Measurements from ENCODE around the gene SMYD3. TPM values are rescaled to one million over a fixed set of nuclear protein-coding genes. Genes with fewer than 3 reads are reported as not detected.

Gene SMYD3
- total RNA-seq, 1 experiment from 2014 or later = 25.5 TPM

DNA sequence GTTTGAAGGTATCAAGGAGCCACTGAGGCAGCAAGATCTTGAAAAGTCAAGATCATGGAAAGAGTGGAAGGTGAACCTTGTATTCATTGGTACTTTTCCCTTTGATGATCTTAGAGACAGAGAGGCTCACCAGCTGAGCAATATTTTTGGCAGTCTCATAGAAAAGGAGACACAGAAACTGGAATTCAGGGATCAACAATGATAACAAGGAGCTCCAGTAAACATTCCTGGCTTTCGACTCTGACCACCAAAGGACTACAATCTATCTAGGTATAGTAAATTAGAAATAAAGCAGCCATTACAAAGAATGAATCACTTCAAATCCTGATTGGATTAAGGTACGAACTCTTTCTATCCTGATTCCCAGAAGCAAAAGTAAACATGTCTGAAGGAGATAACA lies 736.9 kb downstream of the SMYD3 start:
- H3K36me3 Mint-ChIP-seq (ENCODE audit: insufficient read depth in 1 of 3, low read depth in 3 of 3) = no peaks in the 10 kb centered on the region; a peak in 1 of 7 replicates

More for the DNA sequence above, 736.9 kb downstream of the SMYD3 start:
- H3K27me3 Mint-ChIP-seq (ENCODE audit: low read depth) = no peaks in the 10 kb centered on the region; the same call in 1 of the 2 replicates
- Histone ChIP-seq H2AK5ac (ENCODE audit: insufficient read length, low read length) (no peak overlapping the region), H2BK15ac (ENCODE audit: low read depth, low read length) (no peak overlapping the region), H4K91ac (ENCODE audit: insufficient read length, low read depth, low read length) (no peak overlapping the region), H2BK5ac (ENCODE audit: insufficient read length, low read length) (no peak overlapping the region), H3K4me2 (ENCODE audit: insufficient read depth, insufficient read length, low read length) (no peak overlapping the region), H3K23ac (ENCODE audit: insufficient read length, low read depth, low read length) (no peak overlapping the region), H3K9me3 (ENCODE audit: control insufficient read depth, low read depth, low read length) (no peaks in the 10 kb centered on the region), H3K9ac (ENCODE audit: extremely low read depth, insufficient read length, low read length) (no peak overlapping the region), H2AFZ (ENCODE audit: low read length) (no peak overlapping the region), H2BK120ac (ENCODE audit: low read depth, low read length, poor library complexity, severe bottlenecking) (no peak overlapping the region), H2BK20ac (ENCODE audit: low read depth, low read length, poor library complexity, severe bottlenecking) (no peak overlapping the region), H3K14ac (ENCODE audit: insufficient read depth, low read length) (no peak overlapping the region), H4K20me1 (ENCODE audit: control insufficient read depth, insufficient read depth, insufficient read length) (no peaks in the 10 kb centered on the region), H2BK12ac (ENCODE audit: insufficient read length, low read depth, low read length) (no peak overlapping the region), H3K18ac (ENCODE audit: insufficient read length, low read depth, low read length) (no peak overlapping the region), H3T11ph (ENCODE audit: low read length) (no peak overlapping the region), H3K79me2 (ENCODE audit: insufficient read depth, low read length) (no peaks in the 10 kb centered on the region), H4K5ac (ENCODE audit: insufficient read length, low read depth, low read length) (no peak overlapping the region), H3K27me3 (ENCODE audit: insufficient read depth, low read length) (no peaks in the 10 kb centered on the region), H3K27ac (ENCODE audit: insufficient read length, low read depth, low read length) (no peak overlapping the region), H3K4ac (ENCODE audit: low read depth, low read length) (no peak overlapping the region), H4K8ac (replicated peaks; ENCODE audit: insufficient read length, low read depth, low read length) (no peak overlapping the region), H3K79me1 (ENCODE audit: insufficient read depth, low read depth, low read length, poor library complexity, severe bottlenecking) (no peaks in the 10 kb centered on the region), H3K23me2 (ENCODE audit: insufficient read length, low read depth, low read length, poor library complexity, severe bottlenecking) (no peaks in the 10 kb centered on the region), H3K56ac (ENCODE audit: insufficient read length, low read depth, low read length) (no peak overlapping the region), H3K4me1 (ENCODE audit: insufficient read depth, low read length) (no peaks in the 10 kb centered on the region)
- no peak for DNase-seq
- no peak overlapping the region for H3K4me3 Mint-ChIP-seq
- H3K9me3 Mint-ChIP-seq = no peaks in the 10 kb centered on the region
- H3K27ac Mint-ChIP-seq = no peak overlapping the region
- TF ChIP-seq, protein P1, sequence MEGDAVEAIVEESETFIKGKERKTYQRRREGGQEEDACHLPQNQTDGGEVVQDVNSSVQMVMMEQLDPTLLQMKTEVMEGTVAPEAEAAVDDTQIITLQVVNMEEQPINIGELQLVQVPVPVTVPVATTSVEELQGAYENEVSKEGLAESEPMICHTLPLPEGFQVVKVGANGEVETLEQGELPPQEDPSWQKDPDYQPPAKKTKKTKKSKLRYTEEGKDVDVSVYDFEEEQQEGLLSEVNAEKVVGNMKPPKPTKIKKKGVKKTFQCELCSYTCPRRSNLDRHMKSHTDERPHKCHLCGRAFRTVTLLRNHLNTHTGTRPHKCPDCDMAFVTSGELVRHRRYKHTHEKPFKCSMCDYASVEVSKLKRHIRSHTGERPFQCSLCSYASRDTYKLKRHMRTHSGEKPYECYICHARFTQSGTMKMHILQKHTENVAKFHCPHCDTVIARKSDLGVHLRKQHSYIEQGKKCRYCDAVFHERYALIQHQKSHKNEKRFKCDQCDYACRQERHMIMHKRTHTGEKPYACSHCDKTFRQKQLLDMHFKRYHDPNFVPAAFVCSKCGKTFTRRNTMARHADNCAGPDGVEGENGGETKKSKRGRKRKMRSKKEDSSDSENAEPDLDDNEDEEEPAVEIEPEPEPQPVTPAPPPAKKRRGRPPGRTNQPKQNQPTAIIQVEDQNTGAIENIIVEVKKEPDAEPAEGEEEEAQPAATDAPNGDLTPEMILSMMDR (conservative IDR thresholded peaks at IDR 0.05) = no peak
- no CpG with 5 or more reads among the region's 2 CpGs for WGBS (ENCODE audit: extremely low coverage, insufficient read length, low lambda C conversion rate)
- H3K4me1 Mint-ChIP-seq = peaks cover 5 to 8% of the 10 kb centered on the region in 2 experiments

All from H9 (cell line).